Chondrocyte (in vitro differentiated cells): ENCODE results near the gene TSTD1. TPM values are rescaled to one million over a fixed set of nuclear protein-coding genes. Genes with fewer than 3 reads are reported as not detected.
"Not testable (repeated sequence)": the region's sequence is repeated elsewhere in the genome, so short reads cannot be mapped to it uniquely, and the experiment has no call there.

Source experiments
- DNase-seq: peaks from one replicate; pipeline ENCODE4 v3.0.0; 2021; ENCODE audit warnings: mixed read lengths, low spot score
- H3K27ac Mint-ChIP-seq: one replicate; pipeline ENCODE4 v1.8.0; 2021; ENCODE audit warnings: mild to moderate bottlenecking, moderate library complexity, mixed read lengths; ENCODE audit not compliant: unreplicated experiment
- H3K27me3 Mint-ChIP-seq: 2 replicates; pipeline ENCODE4 v1.8.0; 2021; ENCODE audit warnings: low read depth, mixed read lengths
- H3K36me3 Mint-ChIP-seq: 2 replicates; pipeline ENCODE4 v1.8.0; 2021; ENCODE audit warnings: low read depth, mixed read lengths
- H3K4me1 Mint-ChIP-seq: 2 replicates; pipeline ENCODE4 v1.8.0; 2021; ENCODE audit warnings: low read depth, mild to moderate bottlenecking, mixed read lengths
- H3K4me3 Mint-ChIP-seq: one replicate; pipeline ENCODE4 v1.8.0; 2021; ENCODE audit warnings: mild to moderate bottlenecking, moderate library complexity, mixed read lengths; ENCODE audit not compliant: unreplicated experiment
- H3K9me3 Mint-ChIP-seq: 2 replicates; pipeline ENCODE4 v1.8.0; 2021; ENCODE audit warnings: low read depth, mixed read lengths
- CTCF ChIP-seq: fragments of 200-600 bp; sonication (generic); IDR thresholded peaks from 2 replicates; pipeline ENCODE4 v1.5.0; 2021; ENCODE audit warnings: antibody characterized with exemption, mild to moderate bottlenecking, moderate library complexity
- total RNA-seq: library from RNA; stranded (reverse); gene quantifications from 3 replicates; pipeline ENCODE4 v1.2.1, GENCODE V29; 2021

Gene TSTD1
- total RNA-seq, 1 donor from 2014 or later, result not detected

DNA sequence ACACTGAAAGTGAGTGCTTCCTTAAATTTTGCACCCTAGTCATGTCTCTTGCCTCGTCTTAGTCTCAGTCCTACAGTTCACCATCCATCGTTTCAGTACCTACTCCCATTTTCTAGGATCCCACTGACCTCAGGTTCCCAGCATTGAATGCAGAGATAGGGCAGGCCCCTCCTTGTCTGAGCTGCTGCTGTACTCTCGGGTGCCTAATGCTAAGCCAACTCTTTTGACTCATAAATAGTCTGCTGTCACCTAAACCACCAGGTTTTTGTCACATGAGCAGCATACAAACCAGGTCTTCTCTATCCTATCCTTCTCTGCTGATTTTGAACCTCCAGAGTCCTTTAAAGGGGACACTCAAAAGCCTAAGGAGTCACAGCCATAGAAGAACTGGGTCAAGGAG, 27.9 kb upstream of the TSTD1 start:
- no peak overlapping the region for H3K27ac Mint-ChIP-seq
- H3K9me3 Mint-ChIP-seq, result no peaks in the 10 kb centered on the region
- H3K36me3 Mint-ChIP-seq, result no peaks in the 10 kb centered on the region
- TF ChIP-seq CTCF, result no peak
- H3K4me1 Mint-ChIP-seq, result no peaks in the 10 kb centered on the region
- H3K27me3 Mint-ChIP-seq, result peaks cover 25% of the 10 kb centered on the region
- no peak overlapping the region for H3K4me3 Mint-ChIP-seq
- DNase-seq, result no peak

DNA sequence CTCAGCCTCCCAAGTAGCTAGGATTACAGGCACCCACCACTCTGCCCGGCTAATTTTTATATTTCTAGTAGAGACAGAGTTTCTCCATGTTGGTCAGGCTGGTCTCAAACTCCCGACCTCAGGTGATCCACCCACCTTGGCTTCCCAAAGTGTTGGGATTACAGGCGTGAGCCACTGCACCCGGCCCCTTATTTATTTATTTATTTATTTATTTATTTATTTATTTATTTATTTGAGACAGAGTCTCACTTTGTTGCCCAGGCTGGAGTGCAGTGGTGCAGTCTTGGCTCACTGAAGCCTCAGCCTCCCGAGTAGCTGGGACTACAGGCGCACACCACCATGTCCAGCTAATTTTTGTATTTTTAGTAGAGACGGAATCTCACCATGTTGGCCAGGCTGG, 26.9 kb upstream of the TSTD1 start:
- not testable (repeated sequence) for DNase-seq, H3K27ac Mint-ChIP-seq, H3K36me3 Mint-ChIP-seq, H3K9me3 Mint-ChIP-seq, H3K4me1 Mint-ChIP-seq, H3K4me3 Mint-ChIP-seq
- peaks cover 25% of the 10 kb centered on the region for H3K27me3 Mint-ChIP-seq

- H3K4me3 Mint-ChIP-seq, H3K27ac Mint-ChIP-seq, H3K4me1 Mint-ChIP-seq, H3K9me3 Mint-ChIP-seq, DNase-seq, H3K36me3 Mint-ChIP-seq: not testable (repeated sequence)
- peaks cover 25% of the 10 kb centered on the region for H3K27me3 Mint-ChIP-seq
Measured at GRCh38 chr1:161063936-161064335, 25.2 kb upstream of the TSTD1 start.

- peaks cover 20% of the 10 kb centered on the region for H3K27me3 Mint-ChIP-seq
- no peaks in the 10 kb centered on the region for H3K36me3 Mint-ChIP-seq
- DNase-seq, result no peak
- H3K9me3 Mint-ChIP-seq, result no peaks in the 10 kb centered on the region
- H3K4me1 Mint-ChIP-seq, result no peaks in the 10 kb centered on the region
- H3K4me3 Mint-ChIP-seq, result no peak overlapping the region
- H3K27ac Mint-ChIP-seq, result no peak overlapping the region
- TF ChIP-seq CTCF, result no peak
Measured at GRCh38 chr1:161061419-161061818, 22.7 kb upstream of the TSTD1 start.

- no peak for DNase-seq
- Mint-ChIP-seq H3K27ac (no peak overlapping the region), H3K27me3 (peaks cover 17% of the 10 kb centered on the region), H3K9me3 (no peaks in the 10 kb centered on the region), H3K4me1 (no peaks in the 10 kb centered on the region), H3K4me3 (no peak overlapping the region), H3K36me3 (no peaks in the 10 kb centered on the region)
- TF ChIP-seq CTCF, result no peak
Measured at GRCh38 chr1:161059293-161059692, 20.5 kb upstream of the TSTD1 start.

DNA sequence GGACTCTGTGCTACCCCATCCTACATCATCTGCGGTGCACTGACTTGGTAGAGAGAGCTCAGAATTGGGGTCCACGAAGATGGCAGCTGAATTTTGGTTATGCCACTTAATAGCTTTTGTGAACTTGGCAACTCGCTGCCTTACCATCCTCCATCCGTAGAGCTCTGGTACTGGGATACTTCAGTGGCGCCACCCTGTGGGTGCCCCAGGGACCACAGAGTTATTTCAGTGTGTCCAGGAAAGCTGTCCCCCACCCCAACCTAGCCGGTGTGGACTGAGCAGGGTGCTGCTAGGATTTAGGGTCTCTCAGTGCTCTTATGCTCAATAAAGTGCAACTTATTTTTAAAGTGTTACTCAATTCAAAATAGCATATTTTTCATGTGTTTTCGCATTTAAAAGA, 16.0 kb upstream of the TSTD1 start:
- Mint-ChIP-seq H3K4me3 (no peak overlapping the region), H3K27ac (no peak overlapping the region), H3K36me3 (no peaks in the 10 kb centered on the region), H3K9me3 (no peaks in the 10 kb centered on the region), H3K4me1 (no peaks in the 10 kb centered on the region), H3K27me3 (no peaks in the 10 kb centered on the region)
- DNase-seq, result no peak
- TF ChIP-seq CTCF, result peak; percentile 34
